IMR-90 (cell line): ENCODE results near the gene PNISR. TPM values are rescaled to one million over a fixed set of nuclear protein-coding genes. Genes with fewer than 3 reads are reported as not detected.

ENCODE experiments used
- ATAC-seq: fragments of 200-7000 bp; cut with Tn5 transposase; 2 replicates; pipeline ENCODE4 v1.9.1; 2020; ENCODE audit warnings: low read depth, mild to moderate bottlenecking, moderate library complexity
- BruUV-seq: library from RNA; stranded (reverse); fragments of 400-500 nt; replicated peaks from 2 replicates; lab custom pipeline; 2021; lab: Mats Ljungman, UMichigan
- CTCF ChIA-PET: fragments of 300-600 bp; formaldehyde crosslinking; extraction: SDS; loops from one replicate; lab custom pipeline; 2021; ENCODE audit warnings: antibody characterized with exemption; lab: Yijun Ruan, JAX
- POLR2A ChIA-PET: fragments of 300-600 bp; sonication (Branson Sonifier 250); formaldehyde crosslinking; loops from one replicate; lab custom pipeline; 2022; ENCODE audit warnings: antibody characterized with exemption; ENCODE audit not compliant: unreplicated experiment; lab: Charles Lee
- DNase-seq: peaks from one replicate; pipeline ENCODE4 v3.0.0; 2013
- H2AFZ ChIP-seq: replicated peaks from 2 replicates; pipeline ENCODE3; 2013; ENCODE audit warnings: low read length, mild to moderate bottlenecking; ENCODE audit not compliant: poor library complexity
- H2AK5ac ChIP-seq: 2 replicates; pipeline ENCODE4 v1.6.1; 2013; ENCODE audit warnings: low read depth, low read length, inconsistent platforms
- H2AK9ac ChIP-seq: replicated peaks from 2 replicates; pipeline ENCODE3; 2013; ENCODE audit warnings: mild to moderate bottlenecking, low read depth, low read length, moderate library complexity; ENCODE audit not compliant: poor library complexity
- H2BK120ac ChIP-seq: 2 replicates; pipeline ENCODE4 v1.6.1; 2013; ENCODE audit warnings: low read depth, low read length, inconsistent platforms
- H2BK15ac ChIP-seq: 3 replicates; pipeline ENCODE4 v1.6.1; 2013; ENCODE audit warnings: low read depth, low read length, inconsistent platforms
- H2BK20ac ChIP-seq: 2 replicates; pipeline ENCODE4 v1.6.1; 2013; ENCODE audit warnings: low read depth, mild to moderate bottlenecking, inconsistent platforms, low read length, moderate library complexity
- H2BK5ac ChIP-seq: 2 replicates; pipeline ENCODE4 v1.6.1; 2013; ENCODE audit warnings: mild to moderate bottlenecking, low read depth, low read length, inconsistent platforms; ENCODE audit not compliant: poor library complexity, severe bottlenecking
- H3K14ac ChIP-seq: replicated peaks from 2 replicates; pipeline ENCODE4 v1.6.1; 2013; ENCODE audit warnings: low read depth, low read length, inconsistent platforms
- H3K18ac ChIP-seq: 2 replicates; pipeline ENCODE4 v1.6.1; 2013; ENCODE audit warnings: low read depth, low read length, control low read depth
- H3K23ac ChIP-seq: 2 replicates; pipeline ENCODE4 v1.6.1; 2013; ENCODE audit warnings: low read depth, low read length, inconsistent platforms
- H3K27ac ChIP-seq: 2 replicates; pipeline ENCODE4 v1.5.1; 2013; ENCODE audit warnings: mild to moderate bottlenecking, control low read depth, low read length; ENCODE audit not compliant: insufficient read depth
- H3K27me3 ChIP-seq: 2 replicates; pipeline ENCODE4 v1.6.1; 2013; ENCODE audit warnings: low read length; ENCODE audit not compliant: control insufficient read depth, insufficient read depth
- H3K36me3 ChIP-seq: 2 replicates; pipeline ENCODE4 v1.6.1; 2013; ENCODE audit warnings: low read length, mixed read lengths; ENCODE audit not compliant: control insufficient read depth, insufficient read depth
- H3K4ac ChIP-seq: 2 replicates; pipeline ENCODE4 v1.6.1; 2013; ENCODE audit warnings: low read depth, low read length, inconsistent platforms
- H3K4me1 ChIP-seq: 2 replicates; pipeline ENCODE4 v1.6.1; 2013; ENCODE audit warnings: low read length, mixed read lengths; ENCODE audit not compliant: control insufficient read depth, insufficient read depth
- H3K4me2 ChIP-seq: 2 replicates; pipeline ENCODE4 v1.6.1; 2013; ENCODE audit warnings: low read depth, mild to moderate bottlenecking, control low read depth, low read length, moderate library complexity
- H3K4me3 ChIP-seq: 2 replicates; pipeline ENCODE4 v1.5.1; 2013; ENCODE audit warnings: low read depth, mild to moderate bottlenecking, control low read depth, low read length, moderate library complexity; ENCODE audit not compliant: insufficient read depth
- H3K56ac ChIP-seq: 2 replicates; pipeline ENCODE4 v1.6.1; 2013; ENCODE audit warnings: low read length, inconsistent platforms; ENCODE audit not compliant: insufficient read depth; ENCODE audit errors: extremely low read depth
- H3K79me1 ChIP-seq, 2 experiments: 2 replicates each; pipeline ENCODE4 v1.6.1; 2013; ENCODE audit warnings: low read length in 2 of 2, inconsistent platforms in 1 of 2, low read depth in 1 of 2
- H3K9ac ChIP-seq: 2 replicates; pipeline ENCODE4 v1.6.1; 2013; ENCODE audit warnings: low read depth, low read length, control low read depth
- H3K9me1 ChIP-seq: 2 replicates; pipeline ENCODE4 v1.6.1; 2013; ENCODE audit warnings: low read length, inconsistent platforms; ENCODE audit not compliant: insufficient read depth
- H3K9me3 ChIP-seq: 2 replicates; pipeline ENCODE4 v1.6.1; 2013; ENCODE audit warnings: low read length; ENCODE audit not compliant: control insufficient read depth, insufficient read depth
- H4K20me1 ChIP-seq: 2 replicates; pipeline ENCODE4 v1.6.1; 2013; ENCODE audit warnings: low read length, inconsistent platforms; ENCODE audit not compliant: insufficient read depth
- H4K5ac ChIP-seq: 2 replicates; pipeline ENCODE4 v1.6.1; 2013; ENCODE audit warnings: mild to moderate bottlenecking, low read depth, low read length, control low read depth
- H4K8ac ChIP-seq, 2 experiments: 2 replicates each; pipeline ENCODE4 v1.6.1; 2013; ENCODE audit warnings: low read depth in 2 of 2, low read length in 2 of 2, control low read depth in 1 of 2, inconsistent platforms in 1 of 2
- H4K91ac ChIP-seq: 2 replicates; pipeline ENCODE4 v1.6.1; 2013; ENCODE audit warnings: low read depth, low read length, inconsistent platforms; ENCODE audit not compliant: insufficient read depth
- ELK1 ChIP-seq: fragments of 150-350 bp; IDR thresholded peaks from 2 replicates; pipeline ENCODE4 v1.6.1; 2016; ENCODE audit warnings: low read depth, mild to moderate bottlenecking, low read length, moderate library complexity, borderline replicate concordance
- FOS ChIP-seq: fragments of 150-350 bp; IDR thresholded peaks from 2 replicates; pipeline ENCODE4 v1.6.1; 2016; ENCODE audit warnings: low read depth, low read length
- MAFK ChIP-seq: IDR thresholded peaks from 2 replicates; pipeline ENCODE4 v1.6.1; 2012; ENCODE audit warnings: low read depth, low read length, improper control_type of control experiment
- MXI1 ChIP-seq: IDR thresholded peaks from 2 replicates; pipeline ENCODE4 v1.6.1; 2012; ENCODE audit warnings: low read depth, mild to moderate bottlenecking, low read length, moderate library complexity, borderline replicate concordance
- POLR2A ChIP-seq: IDR thresholded peaks from 2 replicates; pipeline ENCODE4 v1.6.1; 2012; ENCODE audit warnings: mild to moderate bottlenecking, low read depth, low read length
- RCOR1 ChIP-seq: IDR thresholded peaks from 2 replicates; pipeline ENCODE4 v1.6.1; 2012; ENCODE audit warnings: mild to moderate bottlenecking, low read length, improper control_type of control experiment; ENCODE audit not compliant: insufficient replicate concordance
- RFX5 ChIP-seq: IDR thresholded peaks from 2 replicates; pipeline ENCODE4 v1.8.0; 2012; ENCODE audit warnings: low read depth, mild to moderate bottlenecking, low read length, moderate library complexity
- SMC3 ChIP-seq: fragments of 150-350 bp; IDR thresholded peaks from 2 replicates; pipeline ENCODE4 v1.6.1; 2016; ENCODE audit warnings: low read depth, mild to moderate bottlenecking, antibody characterized with exemption, low read length, moderate library complexity
- USF2 ChIP-seq: fragments of 150-350 bp; IDR thresholded peaks from 2 replicates; pipeline ENCODE4 v1.6.1; 2017; ENCODE audit warnings: mild to moderate bottlenecking, antibody characterized with exemption, low read length, low read depth
- dilution Hi-C: fragments of 300-500 bp; cut with HindIII; formaldehyde crosslinking; loops from one replicate; pipeline ENCODE4 v1.14.3; 2018; ENCODE audit warnings: low sequenced_read_pairs; ENCODE audit not compliant: unreplicated experiment
- in situ Hi-C: fragments of 300-500 bp; cut with MboI; formaldehyde crosslinking; loops from 3 replicates; pipeline ENCODE4 v1.14.3; 2019; ENCODE audit warnings: low sequenced_read_pairs, inconsistent platforms, mixed read lengths
- intact Hi-C: fragments of 100-400 bp; cut with micrococcal nuclease; formaldehyde crosslinking; loops from 2 replicates; pipeline ENCODE4 v1.10.0; 2022
- polyA plus RNA-seq, 3 experiments: library from polyadenylated mRNA; depleted of rRNA; stranded (reverse); fragments of >200 nt; gene quantifications; 2 replicates each; pipeline ENCODE4 v1.2.3, GENCODE V29; 2012; ENCODE audit warnings: low replicate concordance in 1 of 3
- total RNA-seq: library from RNA; depleted of rRNA; stranded (reverse); fragments of >200 nt; gene quantifications from 2 replicates; pipeline ENCODE4 v1.2.3, GENCODE V29; 2012

Gene PNISR
- total and polyA plus RNA-seq, 2 of the 4 experiments (the other 2 are of a cell fraction) = 44.5 to 46.2 TPM

DNA sequence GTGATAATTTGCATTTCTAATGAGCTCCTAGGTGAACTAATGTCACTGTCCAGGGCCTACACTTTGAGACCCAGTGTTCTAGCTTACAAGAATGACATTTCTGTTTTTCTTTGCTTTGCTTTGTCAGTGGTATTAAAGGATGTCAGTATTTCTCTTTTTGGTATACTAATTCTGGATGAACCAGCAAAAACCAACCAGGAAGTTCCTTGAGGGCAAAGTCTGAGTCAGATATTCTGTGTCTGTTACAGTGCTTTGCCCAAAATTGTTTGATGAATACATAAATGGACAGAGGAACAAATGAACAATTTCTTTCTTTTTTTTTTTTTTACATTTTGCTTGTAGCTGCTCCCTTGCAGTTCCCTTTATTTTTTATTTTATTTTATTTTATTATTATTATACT, 46.5 kb downstream of the PNISR start:
- Histone ChIP-seq H4K20me1 (no peaks in the 10 kb centered on the region), H2AK5ac (no peak overlapping the region), H3K4ac (no peak overlapping the region), H3K14ac (no peak overlapping the region), H3K4me3 (no peak overlapping the region), H3K4me2 (no peak overlapping the region), H3K4me1 (no peaks in the 10 kb centered on the region), H3K9me3 (no peaks in the 10 kb centered on the region), H2AFZ (no peak overlapping the region), H2AK9ac (no peak overlapping the region), H3K23ac (no peak overlapping the region), H3K27ac (no peak overlapping the region), H3K9me1 (no peaks in the 10 kb centered on the region), H3K18ac (no peak overlapping the region), H4K91ac (no peak overlapping the region), H2BK20ac (no peak overlapping the region), H3K56ac (no peak overlapping the region), H4K5ac (no peak overlapping the region), H2BK5ac (no peak overlapping the region), H3K36me3 (no peaks in the 10 kb centered on the region), H3K27me3 (no peaks in the 10 kb centered on the region), H3K79me1 (no peaks in the 10 kb centered on the region), H3K9ac (no peak overlapping the region), H2BK120ac (no peak overlapping the region), H4K8ac (no peak overlapping the region), H2BK15ac (no peak overlapping the region)
- DNase-seq (no peak), ATAC-seq (no peak)
- ChIA-PET CTCF (no interaction called here), POLR2A (no interaction called here)
- BruUV-seq = no TSS peak
- in situ Hi-C loops = no loop called here
- intact Hi-C loops = no loop called here
- TF ChIP-seq MAFK (no peak), POLR2A (no peak), USF2 (no peak), RFX5 (no peak), FOS (no peak), ELK1 (no peak), RCOR1 (no peak), SMC3 (no peak), MXI1 (no peak)
- dilution Hi-C loops = no loop called here
